Muscle layer of duodenum (tissue), 2 donors: ENCODE data around the gene KCNN1.

ENCODE experiments used
- H3K27ac ChIP-seq: one replicate; pipeline ENCODE4 v1.7.0; 2013; ENCODE audit warnings: mild to moderate bottlenecking, low read length
- H3K27me3 ChIP-seq: one replicate; pipeline ENCODE4 v1.7.0; 2013; ENCODE audit warnings: low read depth, mild to moderate bottlenecking, control low read depth, low read length
- H3K36me3 ChIP-seq, 2 donors: one replicate each; pipeline ENCODE4 v1.7.0; 2013; ENCODE audit warnings: low read length in 2 of 2, control low read depth in 1 of 2, mild to moderate bottlenecking in 1 of 2; ENCODE audit not compliant: insufficient read depth in 2 of 2, control insufficient read depth in 1 of 2
- H3K4me1 ChIP-seq, 2 donors: one replicate each; pipeline ENCODE4 v1.7.0; 2013; ENCODE audit warnings: low read length in 2 of 2, mild to moderate bottlenecking in 2 of 2, control low read depth in 1 of 2, moderate library complexity in 1 of 2; ENCODE audit not compliant: insufficient read depth in 2 of 2, control insufficient read depth in 1 of 2
- H3K4me3 ChIP-seq, 2 donors: one replicate each; pipeline ENCODE4 v1.7.0; 2013; ENCODE audit warnings: low read length in 2 of 2, low read depth in 1 of 2, mild to moderate bottlenecking in 1 of 2
- H3K9me3 ChIP-seq, 2 donors: one replicate each; pipeline ENCODE4 v1.7.0; 2013; ENCODE audit warnings: low read length in 2 of 2, control low read depth in 1 of 2, mild to moderate bottlenecking in 1 of 2; ENCODE audit not compliant: control insufficient read depth in 1 of 2
- donor health status: healthy.

Gene KCNN1

GRCh38 chr19:18046059-18046718 lies 79.3 kb downstream of the KCNN1 start:
- Histone ChIP-seq H3K36me3 (no peaks in the 10 kb centered on the region), H3K27me3 (no peaks in the 10 kb centered on the region), H3K4me3 (no peak overlapping the region), H3K4me1 (peaks cover 4 to 14% of the 10 kb centered on the region in 2 donors), H3K9me3 (no peaks in the 10 kb centered on the region), H3K27ac (no peak overlapping the region)

GRCh38 chr19:18049385-18049784 lies 82.5 kb downstream of the KCNN1 start:
- H3K4me1 ChIP-seq = peaks cover 4 to 22% of the 10 kb centered on the region in 2 donors
- no peaks in the 10 kb centered on the region for H3K27me3 ChIP-seq
- no peaks in the 10 kb centered on the region for H3K36me3 ChIP-seq
- no peak overlapping the region for H3K4me3 ChIP-seq
- H3K27ac ChIP-seq = no peak overlapping the region
- H3K9me3 ChIP-seq = no peaks in the 10 kb centered on the region
